Measurements from ENCODE around the gene GNAT3.
A peak's percentile ranks its signal among the peaks of the same experiment; 100 is the strongest.

The GNAT3 gene

GRCh38 chr7:80499350-80499953 lies 12.4 kb downstream of the GNAT3 start:
- DNase-seq (ENCODE audit: low spot score) = peak; percentile 73

DNA sequence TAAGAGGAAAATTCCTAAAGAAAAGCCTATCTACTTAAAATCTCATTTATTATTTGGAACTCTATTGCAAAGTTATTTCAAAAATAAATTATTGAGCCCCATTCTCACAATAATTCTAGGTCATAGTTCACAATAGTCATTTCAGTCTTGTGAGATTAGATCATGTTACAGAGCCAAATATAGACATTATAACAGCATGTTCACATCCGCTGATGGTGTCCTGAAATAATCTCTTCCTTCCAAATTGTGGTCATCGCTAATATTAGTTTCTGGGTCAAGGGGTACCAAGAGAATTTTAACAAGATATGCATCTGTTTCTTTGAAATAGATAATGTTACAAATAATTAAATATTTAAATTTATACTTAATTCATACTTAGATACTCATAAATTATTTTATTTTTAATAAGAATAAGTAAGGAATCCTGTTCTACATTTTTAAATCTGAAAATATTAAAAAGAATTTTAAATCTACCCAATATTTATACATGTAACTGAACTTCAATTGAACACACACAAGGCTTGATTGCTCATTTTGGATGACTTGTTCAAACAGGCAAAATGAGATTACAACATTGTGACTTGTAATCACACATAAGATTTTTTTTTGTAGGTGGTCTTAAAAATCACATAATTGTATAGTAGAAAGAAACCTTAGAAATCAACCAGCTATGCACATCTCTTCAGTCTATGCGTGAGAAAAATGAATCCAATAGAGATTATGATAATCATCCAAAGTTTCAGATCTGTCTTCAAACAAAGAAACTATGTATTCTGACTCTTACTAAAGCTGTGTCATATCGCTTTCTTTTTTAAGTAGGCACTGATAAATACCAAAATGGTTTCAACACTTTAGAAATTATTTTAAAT lies 13.1 kb downstream of the GNAT3 start:
- DNase-seq (ENCODE audit: low spot score) = peak; percentile 84

GRCh38 chr7:80496586-80496985 lies 15.3 kb downstream of the GNAT3 start:
- DNase-seq (ENCODE audit: low spot score) = no peak

- DNase-seq (ENCODE audit: low spot score) = no peak
These were observed 18.6 kb downstream of the GNAT3 start for GRCh38 chr7:80493121-80493849.

- no peak for DNase-seq (ENCODE audit: low spot score)
These were observed 20.4 kb downstream of the GNAT3 start for GRCh38 chr7:80491462-80491861.

DNA sequence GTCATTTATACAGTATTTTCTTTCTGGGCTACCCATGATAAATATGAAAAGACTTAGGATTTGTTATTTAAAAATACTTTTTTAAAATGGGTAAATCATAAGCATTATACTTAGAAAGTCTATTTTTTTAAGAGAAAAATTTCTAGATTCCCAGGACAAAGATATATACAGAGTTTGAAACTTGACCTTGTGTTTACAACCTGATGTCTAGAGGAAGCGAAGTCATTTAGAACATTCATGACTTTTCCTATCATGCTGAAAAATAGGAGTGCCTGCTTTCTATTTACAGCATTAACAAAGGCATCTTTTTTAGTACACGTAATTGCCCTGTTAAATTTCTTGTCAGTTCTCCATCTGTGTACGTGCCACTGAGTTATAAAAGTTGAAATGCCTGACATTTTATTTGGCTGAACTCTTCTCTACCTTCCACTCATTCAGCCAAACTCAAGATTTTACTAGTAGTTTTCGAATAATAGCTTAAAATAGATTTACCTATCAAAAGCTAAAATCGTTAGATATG lies 23.0 kb downstream of the GNAT3 start:
- DNase-seq (ENCODE audit: low spot score) = no peak

GRCh38 chr7:80488406-80488805 lies 23.5 kb downstream of the GNAT3 start:
- DNase-seq (ENCODE audit: low spot score) = no peak

- DNase-seq (ENCODE audit: low spot score) = no peak
These were observed 26.1 kb downstream of the GNAT3 start for GRCh38 chr7:80485721-80486120.

GRCh38 chr7:80482950-80483349 lies 28.9 kb downstream of the GNAT3 start:
- no peak for DNase-seq (ENCODE audit: low spot score)

DNA sequence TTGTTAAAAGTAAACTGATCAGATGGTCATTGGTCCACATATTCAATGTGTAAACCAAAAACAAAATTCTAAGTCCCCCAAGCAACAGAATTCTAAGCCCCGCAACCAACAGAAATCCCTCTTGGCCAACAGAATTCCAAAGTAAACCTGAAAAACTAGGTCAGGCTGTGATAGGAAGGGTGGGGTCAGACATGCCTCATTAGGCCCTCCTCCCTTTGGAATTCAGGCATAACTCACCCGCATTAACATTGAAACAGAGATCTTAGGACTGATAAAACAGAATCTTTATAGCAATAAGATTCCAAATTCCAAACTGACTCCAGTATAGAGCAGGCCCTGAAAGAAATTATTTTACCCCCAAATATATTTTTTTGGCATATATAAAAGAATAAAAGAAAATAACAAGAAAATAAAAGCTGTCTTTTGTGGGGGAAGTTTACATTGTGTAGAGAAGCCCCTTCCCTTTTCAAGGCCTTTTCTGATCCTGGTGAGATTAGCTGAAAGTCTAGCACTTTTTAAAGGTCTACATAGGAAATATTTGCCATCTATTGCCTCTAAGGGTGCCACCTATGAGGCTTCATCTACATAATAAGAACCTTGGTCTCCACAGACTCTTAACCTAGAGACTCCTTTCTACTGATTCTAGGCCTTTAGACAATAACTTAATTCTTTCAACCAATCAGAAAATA lies 30.5 kb downstream of the GNAT3 start:
- DNase-seq (ENCODE audit: low spot score) = no peak

DNA sequence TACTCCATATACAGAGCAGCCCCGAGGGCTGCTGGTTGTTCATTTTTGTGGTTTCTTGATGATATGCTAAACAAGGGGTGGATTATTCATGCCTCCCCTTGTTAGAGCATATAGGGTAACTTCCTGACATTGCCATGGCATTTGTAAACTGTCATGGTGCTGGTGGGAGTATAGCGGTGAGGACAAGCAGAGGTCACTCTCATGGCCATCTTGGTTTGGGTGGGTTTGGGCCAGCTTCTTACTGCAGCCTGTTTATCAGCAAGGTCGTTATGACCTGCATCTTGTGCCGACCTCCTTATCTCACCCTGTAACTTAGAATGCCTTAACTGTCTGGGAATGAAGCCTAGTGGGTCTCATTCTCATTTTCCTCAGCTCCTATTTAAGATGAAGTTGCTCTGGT lies 31.3 kb downstream of the GNAT3 start:
- no peak for DNase-seq (ENCODE audit: low spot score)

DNA sequence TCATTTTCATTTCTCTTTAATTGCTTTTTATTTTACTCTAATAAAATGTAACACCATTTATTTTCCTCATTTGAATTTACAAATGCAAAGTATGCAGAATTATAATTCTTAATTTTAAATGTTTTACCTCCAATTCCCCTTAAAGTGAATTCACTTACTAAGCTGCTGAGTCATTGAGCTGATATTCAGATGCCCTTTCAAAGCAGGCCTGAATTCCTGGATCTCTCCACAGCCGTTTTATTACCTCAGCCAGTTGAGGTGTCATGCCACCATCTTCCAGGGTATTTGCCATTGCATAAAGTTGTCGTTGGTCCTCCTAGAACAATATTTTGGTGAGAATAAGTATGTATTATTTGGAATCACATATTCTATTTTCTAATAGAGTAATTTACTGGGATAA lies 33.2 kb downstream of the GNAT3 start:
- no peak for DNase-seq (ENCODE audit: low spot score)

GRCh38 chr7:80476035-80476434 lies 35.8 kb downstream of the GNAT3 start:
- no peak for DNase-seq (ENCODE audit: low spot score)

- DNase-seq (ENCODE audit: low spot score) = no peak
These were observed 36.5 kb downstream of the GNAT3 start for GRCh38 chr7:80475383-80475782.

- no peak for DNase-seq (ENCODE audit: low spot score)
These were observed 38.1 kb downstream of the GNAT3 start for GRCh38 chr7:80473751-80474150.

DNA sequence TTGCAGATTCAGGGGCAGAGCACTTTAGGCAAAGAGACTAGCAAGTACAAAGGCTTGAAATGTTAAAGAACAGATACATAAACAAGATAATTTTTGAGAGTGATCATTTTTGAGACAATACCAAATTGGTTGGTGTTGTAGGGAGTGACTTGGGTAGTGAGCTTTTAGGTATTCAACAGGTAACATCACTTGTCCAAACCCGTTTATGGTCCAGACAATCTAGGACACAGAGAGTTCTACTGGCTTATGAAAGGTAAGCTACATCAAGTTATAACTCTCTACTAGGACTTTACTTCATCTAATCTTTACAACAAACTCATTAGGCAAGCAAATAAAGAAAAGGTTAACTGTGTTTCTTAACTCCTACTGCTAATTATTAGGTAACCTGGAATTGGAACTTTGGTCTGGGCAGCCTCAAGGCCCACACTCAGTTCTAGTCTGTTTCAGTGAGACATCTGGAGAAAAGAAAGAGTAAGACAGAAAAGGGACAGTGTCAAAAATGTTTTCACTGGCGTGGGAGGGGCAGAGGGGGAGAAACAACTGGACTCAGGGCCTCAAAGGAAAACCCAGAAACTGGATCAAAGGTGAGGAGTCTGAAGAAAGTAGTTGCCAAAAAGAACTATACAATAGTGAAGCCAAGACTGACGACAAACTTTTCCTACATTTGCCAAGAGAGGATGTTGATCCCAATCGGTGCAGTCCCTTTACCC lies 39.2 kb downstream of the GNAT3 start:
- no peak for DNase-seq (ENCODE audit: low spot score)

- no peak for DNase-seq (ENCODE audit: low spot score)
These were observed 42.7 kb downstream of the GNAT3 start for GRCh38 chr7:80468931-80469714.

DNA sequence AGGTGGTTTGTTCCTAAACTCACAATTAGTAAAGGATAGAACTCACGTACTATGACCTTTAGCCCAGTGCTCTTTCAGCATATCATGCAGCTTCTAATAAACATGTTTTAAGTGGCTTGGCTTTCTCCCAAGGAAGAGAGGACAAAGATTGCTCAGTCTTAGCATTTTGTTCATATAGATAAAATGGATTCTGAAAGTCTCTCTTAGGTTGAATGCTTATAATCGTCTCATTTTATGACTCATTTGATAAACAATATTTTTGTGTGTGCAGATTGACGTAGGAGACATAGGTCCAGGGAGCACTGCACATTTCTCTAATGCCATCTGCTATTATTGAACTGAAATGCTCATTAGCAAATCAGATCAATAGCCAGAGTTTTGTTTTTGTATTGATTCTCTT lies 44.8 kb downstream of the GNAT3 start:
- no peak for DNase-seq (ENCODE audit: low spot score)

GRCh38 chr7:80466636-80467035 lies 45.2 kb downstream of the GNAT3 start:
- DNase-seq (ENCODE audit: low spot score) = no peak

DNA sequence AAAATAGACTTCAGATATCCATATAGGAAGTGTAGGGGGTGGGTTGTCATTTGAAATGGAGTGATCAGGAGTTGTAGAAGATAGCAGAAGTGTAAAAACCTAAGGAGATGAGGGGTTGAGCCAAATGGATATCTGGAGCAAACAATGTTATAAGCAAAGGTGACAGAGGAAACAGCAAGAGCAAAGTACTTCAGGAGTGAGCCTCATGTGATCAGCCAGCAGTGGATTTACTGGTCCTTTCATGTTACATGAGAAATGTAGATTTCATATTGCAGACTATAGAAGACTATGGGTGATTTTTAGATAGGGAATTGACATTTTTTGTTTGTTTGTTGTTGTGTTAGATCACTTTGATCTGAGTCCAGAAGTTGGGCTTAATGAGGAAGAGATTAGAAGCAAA lies 47.7 kb downstream of the GNAT3 start:
- no peak for DNase-seq (ENCODE audit: low spot score)
